Measurements from ENCODE around the gene DDX39B. TPM values are rescaled to one million over a fixed set of nuclear protein-coding genes. Genes with fewer than 3 reads are reported as not detected.

Gene DDX39B
- total RNA-seq, 4 donors from 2014 or later, result 119 to 429 (median 282) TPM

DNA sequence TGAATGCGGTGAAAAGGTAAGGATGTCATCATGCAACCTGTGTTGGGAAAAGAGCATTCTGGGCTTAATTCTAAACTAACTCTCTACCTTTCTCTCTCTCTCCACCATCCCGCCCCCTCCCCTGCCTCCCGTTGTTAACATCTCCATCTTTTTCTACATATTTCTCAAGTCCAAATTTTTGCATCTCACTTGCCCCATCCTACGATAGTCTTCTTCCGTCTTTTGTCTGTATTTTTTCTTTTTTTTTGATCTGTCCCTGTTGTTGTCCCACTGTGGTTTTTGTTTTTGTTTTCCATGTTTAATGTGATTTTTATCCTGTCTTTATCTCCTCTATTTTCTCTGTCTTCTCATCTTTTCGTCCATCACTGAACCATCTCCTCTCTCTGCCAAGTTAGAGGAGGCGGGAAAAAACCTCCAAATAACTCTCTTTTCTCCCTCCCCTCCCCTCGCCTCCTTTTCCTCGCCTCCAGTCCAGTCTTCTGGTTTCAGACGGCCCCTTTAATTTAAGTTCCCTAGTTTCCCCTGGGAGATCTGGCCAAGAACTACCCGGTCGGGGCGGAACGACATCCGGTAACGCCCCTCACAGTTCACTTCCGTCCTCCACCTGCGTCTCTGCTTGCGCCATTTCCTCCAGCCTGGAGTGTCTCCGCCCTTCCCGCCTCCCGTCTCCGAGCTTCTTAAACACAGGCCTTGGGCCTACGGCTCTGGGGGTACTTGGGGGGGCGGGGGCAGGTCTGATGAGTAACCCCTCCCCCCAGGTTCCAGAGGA, 5.3 kb upstream of the DDX39B start, which contains the start of gene NFKBIL1:
NFKBIL1 (plus strand) TSS at position 651 of the 769 bp plus-strand sequence; CDS start at position 738, 87 bp downstream.
- Histone ChIP-seq H3K27me3 (no peaks in the 10 kb centered on the region), H3K27ac (peak within 1 kb of the TSS; percentile 84 to 95), H3K4me1 (peaks cover 0 to 3% of the 10 kb centered on the region in 2 donors), H3K9me3 (no peaks in the 10 kb centered on the region), H3K4me3 (peak within 1 kb of the TSS; percentile 34 to 42), H3K36me3 (no peaks in the 10 kb centered on the region)
- intact Hi-C loops (cut with DNase I; ENCODE audit: low total_unique reads), result loop anchor here (5.0 kb wide), 1 partner anchor 50 kb away; no protein-coding TSS in a partner anchor
- peak; percentile 96 to 97 for DNase-seq
- TF ChIP-seq POLR2A (IDR thresholded peaks at IDR 0.05), result peak; percentile 65 to 77
- TF ChIP-seq, protein P1, sequence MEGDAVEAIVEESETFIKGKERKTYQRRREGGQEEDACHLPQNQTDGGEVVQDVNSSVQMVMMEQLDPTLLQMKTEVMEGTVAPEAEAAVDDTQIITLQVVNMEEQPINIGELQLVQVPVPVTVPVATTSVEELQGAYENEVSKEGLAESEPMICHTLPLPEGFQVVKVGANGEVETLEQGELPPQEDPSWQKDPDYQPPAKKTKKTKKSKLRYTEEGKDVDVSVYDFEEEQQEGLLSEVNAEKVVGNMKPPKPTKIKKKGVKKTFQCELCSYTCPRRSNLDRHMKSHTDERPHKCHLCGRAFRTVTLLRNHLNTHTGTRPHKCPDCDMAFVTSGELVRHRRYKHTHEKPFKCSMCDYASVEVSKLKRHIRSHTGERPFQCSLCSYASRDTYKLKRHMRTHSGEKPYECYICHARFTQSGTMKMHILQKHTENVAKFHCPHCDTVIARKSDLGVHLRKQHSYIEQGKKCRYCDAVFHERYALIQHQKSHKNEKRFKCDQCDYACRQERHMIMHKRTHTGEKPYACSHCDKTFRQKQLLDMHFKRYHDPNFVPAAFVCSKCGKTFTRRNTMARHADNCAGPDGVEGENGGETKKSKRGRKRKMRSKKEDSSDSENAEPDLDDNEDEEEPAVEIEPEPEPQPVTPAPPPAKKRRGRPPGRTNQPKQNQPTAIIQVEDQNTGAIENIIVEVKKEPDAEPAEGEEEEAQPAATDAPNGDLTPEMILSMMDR (IDR thresholded peaks at IDR 0.05), result peak in 2 of 4 experiments; percentile 24 to 29

DNA sequence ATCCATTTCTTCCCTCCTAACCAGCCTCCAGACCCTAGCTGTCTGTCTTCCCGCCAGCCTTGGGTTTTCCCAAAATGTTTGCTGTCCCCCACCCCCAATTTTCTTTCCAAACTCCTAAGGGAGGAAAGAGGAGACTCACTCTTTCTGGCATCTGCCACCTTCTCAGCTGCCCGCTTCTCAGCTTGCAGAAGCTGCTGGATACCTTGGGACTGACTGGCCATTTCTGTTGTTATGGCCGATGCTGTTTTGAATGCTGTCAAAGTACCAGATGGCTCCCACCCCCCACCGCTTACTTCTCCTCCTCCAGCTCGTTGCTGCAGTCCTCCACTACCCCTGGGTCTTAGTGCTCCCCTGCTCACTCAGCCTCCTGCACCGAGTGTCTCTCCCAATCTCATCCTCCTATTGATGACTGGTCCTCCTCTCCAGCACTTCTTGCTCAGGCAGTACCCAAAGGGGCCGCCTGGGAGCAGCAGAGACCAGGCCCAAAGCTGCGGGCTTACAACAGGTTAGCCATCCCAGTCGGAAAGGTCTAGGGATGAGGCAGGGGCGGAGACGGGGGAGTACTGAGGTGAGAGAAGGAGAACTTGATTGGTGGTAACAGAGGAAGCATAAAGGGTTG, 4.6 kb upstream of the DDX39B start, which contains the start of gene ATP6V1G2:
ATP6V1G2 (minus strand) TSS at position 270 of the 619 bp plus-strand sequence; CDS start at position 221, 49 bp downstream.
- TF ChIP-seq POLR2A (IDR thresholded peaks at IDR 0.05), result peak in 1 of 2 donors; percentile 39
- TF ChIP-seq, protein P1 (IDR thresholded peaks at IDR 0.05), result peak; percentile 98 to 99 (median 99)
- H3K4me3 ChIP-seq, result peak within 1 kb of the TSS; percentile 34 to 42
- peak within 1 kb of the TSS; percentile 84 to 95 for H3K27ac ChIP-seq
- H3K9me3 ChIP-seq, result no peaks in the 10 kb centered on the region
- H3K27me3 ChIP-seq, result no peaks in the 10 kb centered on the region
- no peaks in the 10 kb centered on the region for H3K36me3 ChIP-seq
- intact Hi-C loops (cut with DNase I; ENCODE audit: low total_unique reads), result loop anchor here (5.0 kb wide), 1 partner anchor 51 kb away; no protein-coding TSS in a partner anchor
- peak; percentile 89 to 91 for DNase-seq
- peaks cover 0 to 3% of the 10 kb centered on the region in 2 donors for H3K4me1 ChIP-seq

DNA sequence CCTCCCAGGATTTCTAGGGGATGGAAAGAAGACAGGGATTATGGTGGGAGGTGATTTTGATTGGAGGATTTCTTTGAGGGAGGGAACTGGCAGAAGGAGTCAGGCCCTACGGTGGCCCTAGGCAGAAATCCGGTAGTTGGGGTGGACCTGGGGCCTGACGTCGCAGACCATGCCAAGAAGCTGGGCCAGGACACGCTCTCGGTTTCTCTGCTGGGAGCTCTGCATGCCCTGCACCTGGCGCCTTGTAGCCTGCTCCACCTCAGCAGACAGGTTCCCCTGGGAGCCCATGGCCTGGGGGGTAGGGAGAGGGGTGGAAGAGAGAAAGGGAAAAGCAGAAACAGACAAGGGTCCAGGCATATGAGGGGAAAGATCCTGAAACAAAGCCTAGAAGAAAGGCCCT, 3.5 kb upstream of the DDX39B start:
- H3K4me3 ChIP-seq, result no peak overlapping the region
- no peak for TF ChIP-seq POLR2A (IDR thresholded peaks at IDR 0.05)
- TF ChIP-seq, protein P1 (IDR thresholded peaks at IDR 0.05), result no peak
- H3K4me1 ChIP-seq, result peaks cover 1 to 4% of the 10 kb centered on the region in 2 donors
- H3K36me3 ChIP-seq, result no peaks in the 10 kb centered on the region
- intact Hi-C loops (cut with DNase I; ENCODE audit: low total_unique reads), result loop anchor here (5.0 kb wide), 1 partner anchor 52 kb away; no protein-coding TSS in a partner anchor
- no peak for DNase-seq
- H3K9me3 ChIP-seq, result no peaks in the 10 kb centered on the region
- H3K27me3 ChIP-seq, result no peaks in the 10 kb centered on the region
- no peak overlapping the region for H3K27ac ChIP-seq

DNA sequence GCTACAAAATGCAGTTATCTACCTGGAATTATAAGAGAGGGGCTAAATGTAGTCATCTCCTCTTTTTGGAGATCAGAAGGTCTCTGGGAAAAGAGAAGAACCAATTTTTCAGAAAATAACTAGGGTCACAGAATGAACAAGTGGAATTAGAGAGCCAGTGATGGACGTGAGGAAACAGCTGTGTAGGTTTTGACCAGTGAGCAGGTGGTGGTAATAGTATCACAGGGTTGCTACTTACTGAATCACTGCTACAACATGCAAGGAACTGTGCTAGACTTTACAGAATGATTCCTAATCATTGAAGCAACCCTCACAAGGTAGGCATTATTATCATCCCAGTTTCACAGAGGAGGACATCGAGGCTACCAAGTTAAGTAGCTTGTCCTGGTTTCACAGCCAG, 2.9 kb upstream of the DDX39B start:
- Histone ChIP-seq H3K27ac (no peak overlapping the region), H3K9me3 (no peaks in the 10 kb centered on the region), H3K36me3 (no peaks in the 10 kb centered on the region), H3K27me3 (no peaks in the 10 kb centered on the region), H3K4me3 (no peak overlapping the region), H3K4me1 (peaks cover 6 to 9% of the 10 kb centered on the region in 2 donors)
- DNase-seq, result no peak
- intact Hi-C loops (cut with DNase I; ENCODE audit: low total_unique reads), result loop anchor here (5.0 kb wide), 1 partner anchor 53 kb away; no protein-coding TSS in a partner anchor
- TF ChIP-seq, protein P1 (IDR thresholded peaks at IDR 0.05), result no peak
- TF ChIP-seq POLR2A (IDR thresholded peaks at IDR 0.05), result no peak
